GM12872 (cell line): ENCODE measurements around the gene EML6.

Experiments
- TF ChIP-seq, protein P1 (sequence below): IDR thresholded peaks from 3 replicates; pipeline ENCODE4 v1.5.1; 2011; ENCODE audit warnings: low read depth, mild to moderate bottlenecking, low read length, moderate library complexity; ENCODE audit not compliant: insufficient read depth

EML6 gene

DNA sequence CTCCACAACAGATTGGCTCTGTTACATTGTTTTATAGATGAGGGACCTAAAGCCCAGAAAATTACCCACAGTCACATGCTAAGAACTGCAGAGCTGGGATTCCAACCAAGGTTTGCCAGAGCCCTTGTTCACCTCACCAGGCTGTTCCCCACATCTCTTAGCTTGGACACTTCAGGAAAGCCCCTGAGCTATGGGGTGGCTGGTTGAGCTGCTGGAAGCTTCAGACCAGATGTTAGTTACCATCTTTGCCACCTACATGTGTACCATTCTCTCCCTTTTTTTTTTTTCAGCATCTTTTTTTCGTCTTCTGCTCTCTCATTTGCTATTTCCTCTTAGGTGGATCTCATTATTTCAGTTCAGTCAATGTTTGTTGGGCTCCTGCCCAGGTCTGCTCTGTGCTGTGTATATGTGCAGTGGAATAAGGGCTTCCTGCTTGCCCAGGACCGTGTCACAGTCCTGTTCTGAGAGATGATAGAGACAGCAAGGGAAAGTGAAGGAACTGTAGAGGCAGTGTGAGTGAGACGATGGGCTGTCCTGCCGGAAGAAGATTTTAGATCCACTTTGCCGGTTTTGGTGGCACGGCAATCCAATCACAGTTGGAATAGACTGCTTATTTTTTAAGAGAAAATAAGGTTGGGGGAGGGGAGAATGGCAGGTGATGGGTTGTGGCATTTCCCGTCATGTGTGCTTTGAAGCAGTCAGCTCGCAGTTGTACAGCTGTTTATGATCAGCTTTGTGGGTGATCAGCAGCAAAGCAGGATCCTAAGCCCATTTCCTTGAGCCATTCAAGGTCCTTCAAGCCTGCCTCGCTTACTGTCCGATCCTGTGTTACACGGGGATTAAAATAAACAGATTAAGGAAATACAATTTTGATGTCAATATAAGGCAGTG, 174.2 kb downstream of the EML6 start:
- TF ChIP-seq, protein P1, sequence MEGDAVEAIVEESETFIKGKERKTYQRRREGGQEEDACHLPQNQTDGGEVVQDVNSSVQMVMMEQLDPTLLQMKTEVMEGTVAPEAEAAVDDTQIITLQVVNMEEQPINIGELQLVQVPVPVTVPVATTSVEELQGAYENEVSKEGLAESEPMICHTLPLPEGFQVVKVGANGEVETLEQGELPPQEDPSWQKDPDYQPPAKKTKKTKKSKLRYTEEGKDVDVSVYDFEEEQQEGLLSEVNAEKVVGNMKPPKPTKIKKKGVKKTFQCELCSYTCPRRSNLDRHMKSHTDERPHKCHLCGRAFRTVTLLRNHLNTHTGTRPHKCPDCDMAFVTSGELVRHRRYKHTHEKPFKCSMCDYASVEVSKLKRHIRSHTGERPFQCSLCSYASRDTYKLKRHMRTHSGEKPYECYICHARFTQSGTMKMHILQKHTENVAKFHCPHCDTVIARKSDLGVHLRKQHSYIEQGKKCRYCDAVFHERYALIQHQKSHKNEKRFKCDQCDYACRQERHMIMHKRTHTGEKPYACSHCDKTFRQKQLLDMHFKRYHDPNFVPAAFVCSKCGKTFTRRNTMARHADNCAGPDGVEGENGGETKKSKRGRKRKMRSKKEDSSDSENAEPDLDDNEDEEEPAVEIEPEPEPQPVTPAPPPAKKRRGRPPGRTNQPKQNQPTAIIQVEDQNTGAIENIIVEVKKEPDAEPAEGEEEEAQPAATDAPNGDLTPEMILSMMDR, result no peak

DNA sequence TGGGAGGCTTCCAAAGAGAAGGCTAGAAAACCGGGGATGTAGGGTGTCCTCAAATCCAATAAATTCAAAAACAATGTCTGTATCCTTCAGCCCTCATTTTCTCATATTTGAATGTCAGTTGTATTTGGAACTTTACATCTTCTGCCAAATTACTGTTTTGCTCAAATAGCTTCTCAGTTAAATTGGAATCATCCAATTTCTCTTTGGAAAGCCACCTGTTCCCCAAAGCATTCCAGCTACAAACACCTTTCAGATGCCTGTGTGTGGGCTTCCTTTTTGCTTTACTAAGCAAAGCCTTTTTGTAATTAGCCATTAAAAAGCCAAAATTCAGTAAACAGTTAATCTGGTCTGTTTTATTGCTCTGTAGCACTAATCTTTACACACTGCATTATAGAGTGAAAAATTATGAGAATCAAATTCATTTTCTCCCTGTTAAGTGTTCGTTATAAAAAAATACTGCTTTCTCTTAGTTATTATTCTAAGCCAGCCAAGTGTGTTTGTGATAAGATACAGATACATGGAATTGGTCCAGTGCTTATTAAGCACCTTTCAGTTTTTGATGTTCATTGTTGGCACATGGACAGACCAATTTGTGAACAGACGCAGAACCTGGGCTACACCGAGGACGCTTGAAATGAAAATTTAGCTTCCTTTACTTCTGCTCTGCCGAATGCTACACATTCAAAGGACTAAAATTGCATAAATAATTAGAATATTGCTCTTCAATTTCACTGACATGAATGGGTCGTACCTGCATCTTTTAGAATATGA, 175.2 kb downstream of the EML6 start:
- TF ChIP-seq, protein P1, result no peak

DNA sequence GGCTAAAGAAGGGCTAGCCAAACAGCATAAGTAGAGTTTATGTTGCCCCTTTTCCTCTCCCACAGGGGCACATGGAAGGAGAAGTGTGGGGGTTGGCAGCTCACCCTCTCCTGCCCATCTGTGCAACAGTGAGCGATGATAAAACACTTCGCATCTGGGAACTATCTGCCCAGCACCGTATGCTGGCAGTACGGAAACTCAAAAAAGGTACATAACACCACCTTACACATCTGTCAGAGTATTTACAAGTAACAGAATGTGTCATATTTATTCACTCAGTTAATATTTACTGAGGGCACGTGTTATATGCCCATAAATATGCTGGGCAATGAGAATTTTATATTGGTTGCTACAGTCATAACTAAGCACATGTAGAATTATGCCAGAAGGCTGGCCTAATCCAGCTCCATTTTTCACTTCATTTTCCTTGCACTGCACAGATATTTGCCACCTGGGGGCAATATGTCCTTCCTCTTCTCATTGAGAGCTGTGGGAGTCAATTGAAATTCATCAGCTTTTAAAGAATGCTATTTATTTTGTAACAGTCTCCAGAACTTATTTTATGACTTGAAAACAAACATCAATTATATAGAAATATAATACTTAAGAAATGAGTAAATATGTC, 176.2 kb downstream of the EML6 start:
- TF ChIP-seq, protein P1, result peak; percentile 45; the same call in 1 of the 3 replicates

DNA sequence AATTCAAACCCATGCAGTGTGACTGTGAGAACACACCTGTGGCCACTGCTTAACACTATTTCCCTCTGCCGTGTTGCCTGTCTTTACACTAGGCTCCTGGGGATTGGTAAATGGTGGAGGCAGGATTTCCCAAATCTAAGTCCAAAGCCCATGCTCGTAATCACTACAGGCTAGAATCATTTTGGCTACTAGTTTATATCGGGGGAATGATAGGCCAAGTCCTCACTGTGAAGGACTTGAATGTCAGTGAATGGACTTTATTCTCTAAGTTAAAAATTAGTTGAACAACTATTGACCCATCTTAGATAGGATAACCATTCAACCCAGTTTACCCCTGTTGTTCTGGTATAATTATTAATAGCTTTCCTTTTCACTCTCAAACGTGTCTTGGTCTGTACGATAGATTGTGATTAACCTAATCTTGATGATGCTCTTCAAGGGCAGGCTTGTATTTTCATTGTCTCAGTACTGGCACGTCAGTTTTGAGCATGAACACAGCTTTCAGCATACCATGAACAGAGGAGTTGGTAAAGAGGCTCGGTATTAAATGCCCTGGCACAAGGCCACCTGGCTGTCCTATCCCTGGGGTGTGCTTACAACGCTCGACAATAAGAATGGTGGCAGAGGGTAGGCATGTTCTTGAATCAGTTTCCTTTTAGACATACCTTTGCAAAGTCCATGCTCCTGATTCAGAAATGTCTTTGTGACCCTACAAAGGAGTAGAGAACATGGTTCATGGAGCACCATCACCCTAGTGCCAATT, 177.9 kb downstream of the EML6 start:
- TF ChIP-seq, protein P1, result no peak

DNA sequence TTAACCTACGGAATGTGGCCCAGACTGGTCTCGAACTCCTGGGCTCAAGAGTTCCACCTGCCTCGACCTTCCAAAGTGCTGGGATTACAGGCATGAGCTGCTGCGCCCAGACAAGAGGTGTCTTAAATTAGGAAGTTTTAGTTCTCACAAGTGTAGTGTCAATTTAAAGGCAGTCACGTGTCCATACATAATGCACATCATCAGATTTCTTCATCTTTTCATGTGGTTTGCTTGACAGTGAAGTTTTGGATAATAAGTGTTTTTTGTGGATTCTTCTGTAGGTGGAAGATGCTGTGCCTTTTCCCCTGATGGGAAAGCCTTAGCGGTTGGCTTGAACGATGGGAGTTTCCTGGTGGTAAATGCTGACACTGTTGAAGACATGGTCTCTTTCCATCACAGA, 179.3 kb downstream of the EML6 start:
- TF ChIP-seq, protein P1, result no peak

DNA sequence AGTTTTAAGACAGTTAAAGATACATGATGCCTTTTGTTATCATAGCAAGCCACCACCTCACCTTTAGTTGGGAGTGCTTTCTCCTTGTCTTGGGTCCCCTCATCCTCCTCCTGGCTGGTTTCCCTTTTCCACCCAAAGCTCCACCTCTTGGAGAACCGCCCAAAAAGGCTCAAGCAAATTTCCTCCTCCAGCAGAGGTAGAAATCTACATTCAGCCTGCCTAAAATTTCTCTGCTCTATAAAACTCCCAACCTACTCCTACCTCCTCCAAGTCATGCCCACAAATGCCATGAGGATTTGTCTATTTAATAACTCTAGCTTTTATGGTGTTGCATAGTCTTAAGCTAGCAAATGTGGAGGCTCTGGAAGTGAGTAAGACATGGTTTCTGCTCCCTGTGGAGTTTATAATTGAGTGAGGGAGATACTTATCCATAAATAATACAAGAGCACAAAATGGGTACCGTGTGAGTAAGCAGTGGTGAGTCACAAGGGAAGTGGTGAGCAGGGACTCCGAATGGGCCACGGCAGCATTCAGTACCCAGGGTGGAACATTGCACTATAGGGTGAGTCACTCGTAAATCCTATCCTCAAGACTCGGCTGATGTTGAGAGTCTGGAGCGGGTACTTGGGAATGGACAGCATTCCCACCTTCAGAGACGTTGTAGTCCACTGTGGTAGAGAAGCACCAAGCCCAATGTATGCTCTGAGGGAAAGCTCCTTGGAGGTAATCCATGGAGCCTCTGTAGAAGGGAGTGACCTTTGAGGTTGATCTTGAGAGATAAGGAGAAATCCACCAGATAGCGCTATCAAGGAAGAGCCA, 180.5 kb downstream of the EML6 start:
- TF ChIP-seq, protein P1, result no peak
